ENCODE measurements around the gene BSN.

- TF ChIP-seq POLR2A (IDR thresholded peaks at IDR 0.05), result no peak
- TF ChIP-seq CTCF (IDR thresholded peaks at IDR 0.05), result no peak
- no peak for TF ChIP-seq EP300 (IDR thresholded peaks at IDR 0.05)
Measured at GRCh38 chr3:49602877-49603411, 48.7 kb downstream of the BSN start.
